Testis (tissue), 2 donors: ENCODE results near the gene ADPRM.

Experiments used
- CTCF ChIP-seq, 3 experiments: fragments of 450-650 bp in 2 of 3; fragments of 200-600 bp in 1 of 3; sonication (generic) in 1 of 3; IDR thresholded peaks; one replicate each; pipeline ENCODE4 v1.5.1; 2016 to 2019; ENCODE audit warnings: antibody characterized with exemption in 3 of 3, mild to moderate bottlenecking in 2 of 3, moderate library complexity in 1 of 3
- POLR2A ChIP-seq: fragments of 450-650 bp; IDR thresholded peaks from one replicate; pipeline ENCODE4 v1.6.1; 2017; ENCODE audit warnings: antibody characterized with exemption, mild to moderate bottlenecking, moderate library complexity

DNA sequence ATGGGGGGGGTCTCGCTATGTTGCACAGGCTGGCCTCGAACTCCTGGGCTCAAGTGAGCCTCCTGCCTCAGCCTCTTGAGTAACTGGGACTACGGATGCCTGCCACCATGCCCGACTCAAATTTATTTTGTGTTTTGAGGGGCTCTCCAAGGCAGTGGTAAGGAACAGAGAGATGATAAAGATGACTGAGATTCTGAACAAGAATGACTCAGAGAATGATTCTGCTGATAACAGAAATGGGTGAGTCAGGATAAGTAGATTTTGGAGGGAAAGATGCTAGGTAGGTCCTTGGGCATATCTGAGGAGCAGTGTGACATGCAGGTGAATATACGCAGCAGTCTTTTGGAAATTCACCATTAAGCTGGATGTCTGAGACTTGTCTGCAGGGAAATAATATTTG lies 29.8 kb downstream of the ADPRM start:
- TF ChIP-seq POLR2A (no peak), CTCF (IDR thresholded peaks at IDR 0.05) (no peak)
